ENCODE measurements around the gene SLC44A4. TPM values are rescaled to one million over a fixed set of nuclear protein-coding genes. Genes with fewer than 3 reads are reported as not detected.
A peak's percentile ranks its signal among the peaks of the same experiment; 100 is the strongest.

SLC44A4 gene
- total RNA-seq, 1 experiment from 2014 or later = not detected

DNA sequence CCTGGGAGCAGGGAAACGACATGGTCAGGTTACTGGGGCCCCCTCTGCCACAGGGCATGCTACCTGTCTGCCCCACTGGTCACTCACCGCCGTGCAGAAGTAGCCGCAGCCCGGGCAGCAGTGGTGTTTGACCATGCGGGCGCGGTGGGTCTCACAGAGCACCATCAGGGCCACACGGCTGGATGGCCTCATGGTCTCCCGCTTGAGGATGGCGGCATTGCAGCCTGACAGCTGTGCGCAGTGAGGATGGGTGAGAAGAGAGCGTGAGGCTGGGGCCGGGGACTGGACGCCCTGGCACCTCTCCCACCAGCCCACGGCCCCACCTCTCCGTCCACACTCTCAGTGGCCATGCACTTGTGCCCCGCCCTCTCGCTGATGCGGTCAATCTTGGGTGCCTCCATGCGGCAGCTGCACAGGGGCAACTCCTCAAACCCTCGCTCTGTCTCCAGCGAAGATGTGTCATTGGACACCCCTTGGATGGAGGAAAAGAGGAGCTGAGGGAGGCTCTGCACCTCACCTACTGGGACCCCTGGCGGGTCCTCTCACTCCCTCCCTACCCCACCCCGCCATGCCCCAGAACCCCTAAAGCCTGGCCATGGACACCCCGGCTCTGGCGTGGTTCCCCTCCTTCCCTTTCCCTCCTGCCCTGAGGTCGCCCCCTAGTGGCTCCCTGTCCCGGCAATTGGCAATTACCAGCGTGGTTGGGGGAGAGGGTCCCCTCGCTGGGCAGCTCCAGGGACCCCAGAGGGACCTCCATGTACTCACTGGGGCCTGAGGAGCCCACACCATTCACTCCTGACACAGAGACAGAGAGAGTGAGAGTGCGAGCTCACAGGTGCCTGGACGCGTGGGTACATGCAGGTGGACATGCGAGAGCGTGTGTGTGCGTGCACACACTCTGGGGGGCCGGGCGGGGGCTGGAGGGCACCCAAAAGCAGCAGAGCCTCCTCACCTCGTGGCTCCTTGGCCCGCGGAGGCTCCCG lies 9.8 kb upstream of the SLC44A4 start:
- DNase-seq (ENCODE audit: low spot score) = peak; percentile 50
- BruUV-seq (replicated peaks) = TSS peak; percentile 53

DNA sequence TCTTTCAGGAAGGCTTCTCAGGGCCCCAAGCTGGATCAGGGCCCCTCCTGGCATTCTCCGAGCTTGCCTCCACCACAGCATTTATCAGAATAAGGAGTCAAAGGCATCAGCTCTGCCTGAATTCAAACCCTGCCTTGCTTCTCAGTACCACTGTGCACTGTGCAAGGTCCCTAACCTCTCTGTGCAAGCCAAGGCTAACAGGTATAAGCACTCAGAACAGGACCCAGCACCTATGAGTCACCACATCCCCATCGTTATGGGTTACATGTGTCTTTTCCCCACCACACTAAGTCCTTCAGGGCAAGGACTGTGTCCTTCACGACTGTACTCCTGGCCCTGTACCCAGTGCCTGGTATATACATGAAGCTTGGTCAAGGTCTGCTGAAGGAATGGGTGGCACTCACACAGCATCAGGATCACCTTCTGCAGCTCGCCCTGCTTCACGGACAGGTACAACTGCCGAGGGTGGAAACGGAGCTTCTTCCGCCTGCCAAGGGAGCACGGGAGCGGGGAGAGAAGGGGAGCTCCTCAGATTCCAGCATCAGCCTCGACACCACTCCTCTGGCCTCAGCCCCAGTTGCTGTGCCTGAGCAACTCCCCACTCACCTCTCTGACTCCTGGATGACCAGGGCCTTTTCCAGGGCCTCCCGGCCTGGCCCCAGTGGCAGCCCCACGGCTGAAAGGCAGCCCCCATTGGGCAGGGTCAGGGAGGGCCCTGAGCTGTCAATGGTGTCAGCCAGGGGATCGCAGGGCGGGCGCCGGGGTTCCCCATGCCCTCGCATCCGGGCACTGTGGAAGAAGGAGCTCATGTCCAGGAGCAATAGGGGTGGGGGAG lies 8.6 kb upstream of the SLC44A4 start:
- no peaks in the 10 kb centered on the region for H3K27me3 ChIP-seq (replicated peaks; ENCODE audit: insufficient read depth, low read depth, low read length, poor library complexity)
- H3K4me1 ChIP-seq (ENCODE audit: insufficient read depth, low read length, poor library complexity, severe bottlenecking) = no peaks in the 10 kb centered on the region
- TF ChIP-seq EZH2 (IDR thresholded peaks at IDR 0.05; ENCODE audit: borderline replicate concordance, low read depth, low read length, poor library complexity, severe bottlenecking) = no peak
- TF ChIP-seq, protein P1, sequence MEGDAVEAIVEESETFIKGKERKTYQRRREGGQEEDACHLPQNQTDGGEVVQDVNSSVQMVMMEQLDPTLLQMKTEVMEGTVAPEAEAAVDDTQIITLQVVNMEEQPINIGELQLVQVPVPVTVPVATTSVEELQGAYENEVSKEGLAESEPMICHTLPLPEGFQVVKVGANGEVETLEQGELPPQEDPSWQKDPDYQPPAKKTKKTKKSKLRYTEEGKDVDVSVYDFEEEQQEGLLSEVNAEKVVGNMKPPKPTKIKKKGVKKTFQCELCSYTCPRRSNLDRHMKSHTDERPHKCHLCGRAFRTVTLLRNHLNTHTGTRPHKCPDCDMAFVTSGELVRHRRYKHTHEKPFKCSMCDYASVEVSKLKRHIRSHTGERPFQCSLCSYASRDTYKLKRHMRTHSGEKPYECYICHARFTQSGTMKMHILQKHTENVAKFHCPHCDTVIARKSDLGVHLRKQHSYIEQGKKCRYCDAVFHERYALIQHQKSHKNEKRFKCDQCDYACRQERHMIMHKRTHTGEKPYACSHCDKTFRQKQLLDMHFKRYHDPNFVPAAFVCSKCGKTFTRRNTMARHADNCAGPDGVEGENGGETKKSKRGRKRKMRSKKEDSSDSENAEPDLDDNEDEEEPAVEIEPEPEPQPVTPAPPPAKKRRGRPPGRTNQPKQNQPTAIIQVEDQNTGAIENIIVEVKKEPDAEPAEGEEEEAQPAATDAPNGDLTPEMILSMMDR (conservative IDR thresholded peaks at IDR 0.05; ENCODE audit: low read depth, low read length) = no peak
- H3K9me3 ChIP-seq (ENCODE audit: low read depth, low read length, poor library complexity, severe bottlenecking) = no peaks in the 10 kb centered on the region
- CTCF ChIA-PET = interaction anchor here (1.0 kb wide), 1 partner anchor 10 kb away, joined by 4 read pairs; the partner anchor contains the start of gene EHMT2
- peaks cover 86% of the 10 kb centered on the region for H3K36me3 ChIP-seq (ENCODE audit: insufficient read depth, low read length, poor library complexity, severe bottlenecking)
- BruUV-seq (replicated peaks) = no TSS peak
- no peak overlapping the region for H3K27ac ChIP-seq (ENCODE audit: low read depth, low read length, poor library complexity, severe bottlenecking)
- intact Hi-C loops (cut with micrococcal nuclease; ENCODE audit: unreplicated experiment) = no loop called here
- POLR2A ChIA-PET (ENCODE audit: low non-redundant PET) = no interaction called here
- H3K4me3 ChIP-seq (ENCODE audit: low read depth, low read length, poor library complexity, severe bottlenecking) = no peak overlapping the region
- no peak for DNase-seq (ENCODE audit: low spot score)

More for the DNA sequence above, 9.8 kb upstream of the SLC44A4 start:
- Histone ChIP-seq H3K9me3 (ENCODE audit: low read depth, low read length, poor library complexity, severe bottlenecking) (no peaks in the 10 kb centered on the region), H3K27ac (ENCODE audit: low read depth, low read length, poor library complexity, severe bottlenecking) (no peak overlapping the region), H3K4me3 (ENCODE audit: low read depth, low read length, poor library complexity, severe bottlenecking) (no peak overlapping the region), H3K36me3 (ENCODE audit: insufficient read depth, low read length, poor library complexity, severe bottlenecking) (peaks cover 86% of the 10 kb centered on the region), H3K4me1 (ENCODE audit: insufficient read depth, low read length, poor library complexity, severe bottlenecking) (no peaks in the 10 kb centered on the region), H3K27me3 (replicated peaks; ENCODE audit: insufficient read depth, low read depth, low read length, poor library complexity) (no peaks in the 10 kb centered on the region)
- POLR2A ChIA-PET (ENCODE audit: low non-redundant PET) = no interaction called here
- TF ChIP-seq EZH2 (IDR thresholded peaks at IDR 0.05; ENCODE audit: borderline replicate concordance, low read depth, low read length, poor library complexity, severe bottlenecking) = no peak
- TF ChIP-seq, protein P1 (conservative IDR thresholded peaks at IDR 0.05; ENCODE audit: low read depth, low read length) = peak; percentile 90
- intact Hi-C loops (cut with micrococcal nuclease; ENCODE audit: unreplicated experiment) = no loop called here
- CTCF ChIA-PET = interaction anchor here (1.0 kb wide), 1 partner anchor 9 kb away, joined by 4 read pairs; the partner anchor contains the start of gene EHMT2

DNA sequence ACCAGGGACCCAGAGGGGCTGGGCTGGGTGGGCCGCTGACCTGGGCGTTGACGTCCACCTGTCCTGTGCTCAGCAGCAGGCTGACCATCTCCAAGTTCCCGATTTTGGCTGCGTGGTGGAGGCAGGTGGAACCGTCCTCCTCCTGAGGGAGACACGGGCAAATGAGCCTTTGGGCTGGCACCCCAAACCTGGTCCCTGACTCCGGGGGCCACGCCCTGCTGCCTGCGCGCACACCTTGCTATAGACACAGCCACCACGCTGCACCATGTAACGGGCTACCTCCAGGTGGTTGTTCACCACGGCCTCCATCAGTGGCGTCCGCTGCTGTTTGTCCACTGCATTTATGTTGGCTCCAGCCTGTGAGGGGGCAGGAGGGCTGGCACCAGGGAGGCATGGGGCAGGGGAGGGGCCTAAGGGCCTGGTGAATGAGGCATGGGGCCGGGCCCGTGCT lies 7.8 kb upstream of the SLC44A4 start:
- no peak for DNase-seq (ENCODE audit: low spot score)

More for the DNA sequence above, 7.8 kb upstream of the SLC44A4 start:
- Histone ChIP-seq H3K4me3 (ENCODE audit: low read depth, low read length, poor library complexity, severe bottlenecking) (no peak overlapping the region), H3K27ac (ENCODE audit: low read depth, low read length, poor library complexity, severe bottlenecking) (no peak overlapping the region), H3K4me1 (ENCODE audit: insufficient read depth, low read length, poor library complexity, severe bottlenecking) (no peaks in the 10 kb centered on the region), H3K36me3 (ENCODE audit: insufficient read depth, low read length, poor library complexity, severe bottlenecking) (peaks cover 85% of the 10 kb centered on the region), H3K27me3 (replicated peaks; ENCODE audit: insufficient read depth, low read depth, low read length, poor library complexity) (no peaks in the 10 kb centered on the region), H3K9me3 (ENCODE audit: low read depth, low read length, poor library complexity, severe bottlenecking) (no peaks in the 10 kb centered on the region)
- ChIA-PET POLR2A (ENCODE audit: low non-redundant PET) (no interaction called here), CTCF (no interaction called here)
- intact Hi-C loops (cut with micrococcal nuclease; ENCODE audit: unreplicated experiment) = no loop called here
- TF ChIP-seq, protein P1 (conservative IDR thresholded peaks at IDR 0.05; ENCODE audit: low read depth, low read length) = no peak
- no peak for TF ChIP-seq EZH2 (IDR thresholded peaks at IDR 0.05; ENCODE audit: borderline replicate concordance, low read depth, low read length, poor library complexity, severe bottlenecking)
- no TSS peak for BruUV-seq (replicated peaks)

Measured in A673 (cell line).